K562 (cell line): ENCODE data around the gene ERH. TPM values are rescaled to one million over a fixed set of nuclear protein-coding genes. Genes with fewer than 3 reads are reported as not detected.

Experiments
- ATAC-seq: fragments of 200-7000 bp; cut with Tn5 transposase; 3 replicates; pipeline ENCODE4 v1.9.1; 2020; ENCODE audit warnings: moderate library complexity
- BruUV-seq: library from RNA; stranded (reverse); fragments of 400-500 nt; replicated peaks from 2 replicates; lab custom pipeline; 2021; lab: Mats Ljungman, UMichigan
- CTCF ChIA-PET: fragments of 300-600 bp; formaldehyde crosslinking; extraction: SDS; loops from one replicate; lab custom pipeline; 2021; ENCODE audit warnings: low intra/inter-chr PET ratio; lab: Yijun Ruan, JAX
- POLR2A ChIA-PET: fragments of 300-600, 350-650 bp; sonication (Branson Sonifier 250); formaldehyde crosslinking; extraction: SDS; loops from one replicate; lab custom pipeline; 2021; ENCODE audit warnings: antibody characterized with exemption, inconsistent platforms; lab: Yijun Ruan, JAX
- DNase-seq, 4 experiments: peaks; one replicate each; pipeline versions ENCODE4 v3.0.0 to v3.0.0-alpha.2; 2011 to 2018; ENCODE audit warnings: low spot score in 3 of 4, mixed read lengths in 3 of 4; ENCODE audit errors: extremely low read depth in 1 of 4
- FAIRE-seq: peaks from 2 replicates; lab custom pipeline; 2011; peaks lifted over from hg19 to GRCh38; lab: Jason Lieb, UNC
- H2AFZ ChIP-seq: 2 replicates; pipeline ENCODE4 v1.6.0; 2011; ENCODE audit warnings: low read depth, low read length, control low read depth, inconsistent platforms
- H3K27ac ChIP-seq: fragments of 200-600 bp; 3 replicates; pipeline ENCODE4 v1.8.0; 2011; ENCODE audit warnings: low read depth, mild to moderate bottlenecking, control low read depth, inconsistent platforms, low read length, moderate library complexity, mixed read lengths; ENCODE audit errors: extremely low read depth
- H3K27me3 ChIP-seq, 2 experiments: fragments of 300-600 bp in 1 of 2; 2 replicates in 1 of 2; 3 replicates in 1 of 2; pipeline versions ENCODE4 v1.6.0 to v1.8.0; 2011; ENCODE audit warnings: inconsistent platforms in 2 of 2, low read length in 2 of 2, mild to moderate bottlenecking in 1 of 2, mixed read lengths in 1 of 2, moderate library complexity in 1 of 2; ENCODE audit not compliant: control insufficient read depth in 2 of 2, insufficient read depth in 2 of 2
- H3K36me3 ChIP-seq: fragments of 300-600 bp; 3 replicates; pipeline ENCODE4 v1.8.0; 2011; ENCODE audit warnings: mild to moderate bottlenecking, low read length, inconsistent platforms; ENCODE audit not compliant: control insufficient read depth, insufficient read depth
- H3K4me1 ChIP-seq, 2 experiments: fragments of 200-600 bp in 1 of 2; replicated peaks in 1 of 2; 2 replicates in 1 of 2; 3 replicates in 1 of 2; pipeline versions ENCODE4 v1.5.1 to v1.8.0; 2011; ENCODE audit warnings: inconsistent platforms in 2 of 2, low read length in 2 of 2, mild to moderate bottlenecking in 1 of 2, mixed read lengths in 1 of 2, moderate library complexity in 1 of 2; ENCODE audit not compliant: control insufficient read depth in 2 of 2, insufficient read depth in 2 of 2
- H3K4me2 ChIP-seq: 2 replicates; pipeline ENCODE4 v1.6.1; 2011; ENCODE audit warnings: low read length, control low read depth, inconsistent platforms, mixed read lengths; ENCODE audit not compliant: insufficient read depth
- H3K4me3 ChIP-seq: fragments of 200-600 bp; sonication (generic), shearing (Covaris generic); 2 replicates; pipeline ENCODE4 v1.5.1; 2016; ENCODE audit warnings: control low read depth, inconsistent platforms
- H3K79me2 ChIP-seq: fragments of 200-600 bp; 3 replicates; pipeline ENCODE4 v1.8.0; 2011; ENCODE audit warnings: low read length, inconsistent platforms; ENCODE audit not compliant: control insufficient read depth, insufficient read depth
- H3K9ac ChIP-seq, 2 experiments: 2 replicates each; pipeline versions ENCODE4 v1.6.0 to v1.6.1; 2011; ENCODE audit warnings: low read depth in 2 of 2, low read length in 2 of 2, control low read depth in 1 of 2, inconsistent platforms in 1 of 2, mild to moderate bottlenecking in 1 of 2, mixed read lengths in 1 of 2; ENCODE audit not compliant: insufficient read depth in 1 of 2
- H3K9me1 ChIP-seq: one replicate; pipeline ENCODE4 v1.6.0; 2011; ENCODE audit warnings: inconsistent platforms, mild to moderate bottlenecking, low read length, moderate library complexity; ENCODE audit not compliant: control insufficient read depth, insufficient read depth
- H3K9me3 ChIP-seq: replicated peaks from 2 replicates; pipeline ENCODE4 v1.5.1; 2011; ENCODE audit warnings: low read depth, low read length, inconsistent platforms; ENCODE audit not compliant: control insufficient read depth, insufficient read depth
- H4K20me1 ChIP-seq: replicated peaks from 2 replicates; pipeline ENCODE4 v1.6.1; 2011; ENCODE audit warnings: low read length, inconsistent platforms, mixed read lengths; ENCODE audit not compliant: control insufficient read depth, insufficient read depth
- HDAC2 ChIP-seq: fragments of 450-650 bp; IDR thresholded peaks from 2 replicates; pipeline ENCODE4 v1.6.1; 2016; ENCODE audit warnings: mild to moderate bottlenecking
- RFX1 ChIP-seq: fragments of 450-650 bp; IDR thresholded peaks from 2 replicates; pipeline ENCODE4 v1.6.1; 2016; ENCODE audit warnings: mild to moderate bottlenecking, moderate library complexity
- WHSC1 ChIP-seq: IDR thresholded peaks from one replicate; pipeline ENCODE4 v1.6.1; 2012; ENCODE audit warnings: low read length, control low read depth, inconsistent platforms
- ZFX ChIP-seq: sonication (generic); formaldehyde crosslinking; IDR thresholded peaks from 2 replicates; pipeline ENCODE4 v1.8.0; 2022; ENCODE audit warnings: mild to moderate bottlenecking, missing genetic modification reagents, moderate library complexity
- ZNF121 ChIP-seq: sonication (generic); formaldehyde crosslinking; conservative IDR thresholded peaks from 2 replicates; pipeline ENCODE4 v1.8.0; 2022; ENCODE audit warnings: missing genetic modification reagents
- ZNF668 ChIP-seq: fragments of 250-450 bp; sonication (Bioruptor Pico); IDR thresholded peaks from 2 replicates; pipeline ENCODE4 v1.8.0; 2022; ENCODE audit warnings: mild to moderate bottlenecking, inconsistent platforms
- ZNF764 ChIP-seq: fragments of 250-450 bp; sonication (Bioruptor Pico); IDR thresholded peaks from 2 replicates; pipeline ENCODE4 v1.4.0; 2020; ENCODE audit warnings: low read depth, mild to moderate bottlenecking, moderate library complexity
- WGBS: fragments of 100-300 bp; shearing (Covaris generic); methylation state at CpG from one replicate; pipeline ENCODE4 v1.1.6; 2016; ENCODE audit warnings: low coverage, mixed read lengths; ENCODE audit not compliant: insufficient coverage; ENCODE audit errors: missing lambda C conversion rate; 5-methylcytosine and 5-hydroxymethylcytosine counted together
- in situ Hi-C: fragments of 300-500 bp; cut with MboI; formaldehyde crosslinking; loops from 4 replicates; pipeline ENCODE4 v1.15.0; 2018; ENCODE audit warnings: inconsistent platforms, mixed read lengths
- intact Hi-C: fragments of 100-400 bp; cut with micrococcal nuclease; formaldehyde crosslinking; loops from 2 replicates; pipeline ENCODE4 v1.14.2; 2022
- polyA plus RNA-seq, 8 experiments: library from polyadenylated mRNA; depleted of rRNA in 4 of 8; stranded (reverse) in 5 of 8; unstranded in 3 of 8; fragments of >200 nt; fragmentation: Nextera tagmentation in 2 of 8; fragmentation: Illumina TruSeq in 1 of 8; extraction: Ambion mirVana in 2 of 8; extraction: Trizol in 1 of 8; gene quantifications; 2 replicates each; pipeline versions ENCODE4 v1.2.1 to v1.2.3, GENCODE V29; 2011 to 2014; ENCODE audit warnings: inconsistent platforms in 1 of 8, missing spikeins in 1 of 8
- total RNA-seq, 7 experiments: library from RNA; depleted of rRNA in 6 of 7; stranded (reverse); fragments of >200 nt in 6 of 7; fragmentation: Illumina TruSeq in 2 of 7; extraction: Trizol in 2 of 7; gene quantifications; 2 replicates each; pipeline versions ENCODE4 v1.2.1 to v1.2.3, GENCODE V29; 2011 to 2021; ENCODE audit warnings: low replicate concordance in 1 of 7
- TF ChIP-seq, protein P1 (sequence below): fragments of 250-450 bp; sonication (Bioruptor Pico); IDR thresholded peaks from 2 replicates; pipeline ENCODE4 v1.8.0; 2022; ENCODE audit warnings: inconsistent platforms

The ERH gene
- total and polyA plus RNA-seq, 9 of the 15 experiments (the other 6 are each of a cell fraction or from before 2014, with no cell fraction given), result 78.2 to 474 (median 250) TPM

DNA sequence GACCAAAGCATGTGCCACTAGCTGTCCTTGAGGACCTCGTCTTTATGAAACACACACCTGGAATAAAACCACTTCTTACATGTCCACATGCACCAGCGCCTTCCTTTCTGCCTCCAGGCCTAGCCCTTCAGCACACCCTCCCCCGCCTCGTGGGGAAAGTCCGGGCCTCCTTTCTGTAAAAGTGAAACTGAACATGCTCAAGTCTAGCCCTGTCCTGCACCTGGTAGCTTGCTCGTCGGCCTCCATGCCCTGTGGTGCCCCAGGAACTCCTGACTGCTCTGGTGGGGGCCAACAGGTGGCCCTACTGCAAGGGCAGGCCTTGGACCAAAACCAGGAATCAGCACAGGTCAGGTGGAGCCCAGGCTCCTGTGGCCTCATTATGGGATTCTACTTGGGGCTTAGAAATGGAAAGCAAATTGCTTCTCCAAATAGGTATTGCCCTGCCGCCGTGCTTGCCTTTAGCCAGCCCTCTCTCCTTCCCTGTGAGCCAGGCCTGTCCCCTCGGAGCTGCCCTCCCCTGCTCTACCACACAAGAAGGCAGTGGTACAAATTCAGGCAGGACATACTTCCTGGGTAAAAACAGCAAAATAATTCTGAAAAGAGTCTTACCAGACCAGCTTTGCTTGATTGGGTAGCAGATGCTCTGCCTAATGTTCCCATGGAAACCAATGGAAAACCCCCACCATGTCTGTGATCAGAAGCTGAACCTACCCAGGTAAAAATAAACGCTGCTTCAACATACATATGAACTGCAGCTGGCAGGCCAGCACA lies 43.5 kb downstream of the ERH start:
- no peaks in the 10 kb centered on the region for H3K9me3 ChIP-seq
- H3K79me2 ChIP-seq, result no peaks in the 10 kb centered on the region
- 0 out of 2 replicates have a peak, but pooled peaks cover 4% of the 10 kb centered on the region for H4K20me1 ChIP-seq
- H3K9me1 ChIP-seq, result no peaks in the 10 kb centered on the region
- DNase-seq (no peak), FAIRE-seq (no peak)
- H3K27ac ChIP-seq, result no peak overlapping the region
- peaks cover 0 to 81% of the 10 kb centered on the region in 2 experiments; a peak in 4 of 5 replicates for H3K27me3 ChIP-seq
- H2AFZ ChIP-seq, result no peak overlapping the region
- H3K36me3 ChIP-seq, result no peaks in the 10 kb centered on the region
- TF ChIP-seq ZFX (CRISPR knock-in tag), result no peak
- TF ChIP-seq ZNF121 (CRISPR knock-in tag), result no peak
- TF ChIP-seq, protein P1, sequence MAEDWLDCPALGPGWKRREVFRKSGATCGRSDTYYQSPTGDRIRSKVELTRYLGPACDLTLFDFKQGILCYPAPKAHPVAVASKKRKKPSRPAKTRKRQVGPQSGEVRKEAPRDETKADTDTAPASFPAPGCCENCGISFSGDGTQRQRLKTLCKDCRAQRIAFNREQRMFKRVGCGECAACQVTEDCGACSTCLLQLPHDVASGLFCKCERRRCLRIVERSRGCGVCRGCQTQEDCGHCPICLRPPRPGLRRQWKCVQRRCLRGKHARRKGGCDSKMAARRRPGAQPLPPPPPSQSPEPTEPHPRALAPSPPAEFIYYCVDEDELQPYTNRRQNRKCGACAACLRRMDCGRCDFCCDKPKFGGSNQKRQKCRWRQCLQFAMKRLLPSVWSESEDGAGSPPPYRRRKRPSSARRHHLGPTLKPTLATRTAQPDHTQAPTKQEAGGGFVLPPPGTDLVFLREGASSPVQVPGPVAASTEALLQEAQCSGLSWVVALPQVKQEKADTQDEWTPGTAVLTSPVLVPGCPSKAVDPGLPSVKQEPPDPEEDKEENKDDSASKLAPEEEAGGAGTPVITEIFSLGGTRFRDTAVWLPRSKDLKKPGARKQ (CRISPR knock-in tag), result no peak
- TF ChIP-seq HDAC2, result no peak
- TF ChIP-seq WHSC1, result no peak
- TF ChIP-seq ZNF764, result no peak
- TF ChIP-seq RFX1, result peak; percentile 20; the same call in 1 of the 2 replicates
- no peak for TF ChIP-seq ZNF668 (CRISPR knock-in tag)
- TF ChIP-seq, all 486 proteins: peak for 1
- 4% methylated on average over 11 of the region's 11 CpGs for WGBS
- no TSS peak for BruUV-seq
- ChIA-PET POLR2A (interaction anchor here (0.5 to 0.6 kb wide), 4 partner anchors 85 to 406 kb away, joined by 3 read pairs; no protein-coding TSS in a partner anchor), CTCF (no interaction called here)
- H3K4me2 ChIP-seq, result no peak overlapping the region
- intact Hi-C loops, result no loop called here
- H3K4me3 ChIP-seq, result no peak overlapping the region
- no peaks in the 10 kb centered on the region; a peak in 1 of 5 replicates for H3K4me1 ChIP-seq
- no peak; the same call in 2 of the 3 replicates for ATAC-seq
- in situ Hi-C loops, result no loop called here
- no peak overlapping the region for H3K9ac ChIP-seq
